SH-SY5Y (cell line): ENCODE measurements around the gene ADARB2.

ENCODE experiments used
- GATA2 ChIP-seq: IDR thresholded peaks from 2 replicates; pipeline ENCODE4 v1.6.1; 2011; ENCODE audit warnings: mild to moderate bottlenecking, low read depth, low read length
- GATA3 ChIP-seq: IDR thresholded peaks from 2 replicates; pipeline ENCODE4 v1.6.1; 2011; ENCODE audit warnings: low read depth, mild to moderate bottlenecking, low read length, moderate library complexity

GRCh38 chr10:1159131-1160061 is 577.9 kb downstream of the ADARB2 start:
- TF ChIP-seq GATA2 (no peak), GATA3 (no peak)
